ENCODE results near the gene DENND1B.
A peak's percentile ranks its signal among the peaks of the same experiment; 100 is the strongest.

The DENND1B gene

GRCh38 chr1:197467881-197468280 is 307.4 kb downstream of the DENND1B start:
- peak; percentile 8 for DNase-seq (ENCODE audit: low read depth)

DNA sequence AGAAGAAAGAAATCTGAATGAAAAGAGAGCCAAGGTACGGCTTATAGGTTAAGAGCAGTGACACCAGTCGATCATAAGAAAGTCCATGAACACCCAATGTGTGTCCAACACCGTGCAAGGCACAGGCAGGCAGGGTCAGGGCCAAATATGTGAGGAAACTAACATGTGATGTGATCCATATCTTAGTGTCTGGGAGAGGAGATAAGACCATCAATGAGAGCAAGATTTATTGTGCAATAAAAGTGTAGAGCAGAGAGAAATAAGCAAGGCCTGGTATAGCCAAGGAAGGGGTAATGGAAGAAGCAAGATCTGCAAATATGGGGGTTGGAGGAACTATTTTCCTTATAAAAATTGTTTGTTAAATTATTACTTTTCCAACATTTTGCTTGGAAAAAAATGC is 308.5 kb downstream of the DENND1B start:
- DNase-seq (ENCODE audit: low read depth) = no peak

DNA sequence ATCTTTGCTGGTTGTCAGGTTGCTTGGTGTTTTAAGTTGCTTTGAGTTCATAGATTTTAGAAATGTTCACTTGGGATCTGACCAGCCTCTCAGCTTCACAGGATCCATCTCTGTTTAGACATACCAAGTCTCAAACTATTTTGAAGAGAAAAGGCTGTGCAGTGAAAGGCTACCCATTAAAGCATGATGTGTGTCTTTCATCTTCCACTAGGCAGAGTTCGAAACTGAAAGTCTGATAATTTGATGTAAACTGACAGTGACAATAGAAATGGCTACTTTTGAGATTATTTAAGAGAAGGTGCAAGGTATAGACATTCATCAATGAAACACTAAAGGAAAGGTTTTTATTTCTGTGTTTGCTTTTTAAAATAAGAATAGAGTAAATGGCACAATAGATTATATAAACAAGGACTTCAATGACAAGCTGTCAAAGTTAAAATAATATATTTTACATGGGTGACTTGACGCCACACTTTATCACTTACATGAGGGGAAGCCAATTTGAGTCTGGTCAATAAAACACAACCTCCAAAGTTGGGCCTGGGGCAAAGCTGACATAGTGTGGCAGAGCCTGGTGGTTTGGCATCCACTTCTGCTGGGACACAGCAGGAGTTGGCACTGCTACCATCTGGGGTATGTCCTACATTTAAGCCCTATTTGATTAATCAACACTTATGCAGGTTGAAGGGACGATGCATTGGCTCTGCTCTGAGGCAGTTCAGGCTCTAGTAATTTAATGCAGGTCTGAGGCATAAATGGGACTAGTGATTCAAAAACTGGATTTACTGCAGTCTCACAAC is 309.6 kb downstream of the DENND1B start:
- DNase-seq (ENCODE audit: low read depth) = no peak

DNA sequence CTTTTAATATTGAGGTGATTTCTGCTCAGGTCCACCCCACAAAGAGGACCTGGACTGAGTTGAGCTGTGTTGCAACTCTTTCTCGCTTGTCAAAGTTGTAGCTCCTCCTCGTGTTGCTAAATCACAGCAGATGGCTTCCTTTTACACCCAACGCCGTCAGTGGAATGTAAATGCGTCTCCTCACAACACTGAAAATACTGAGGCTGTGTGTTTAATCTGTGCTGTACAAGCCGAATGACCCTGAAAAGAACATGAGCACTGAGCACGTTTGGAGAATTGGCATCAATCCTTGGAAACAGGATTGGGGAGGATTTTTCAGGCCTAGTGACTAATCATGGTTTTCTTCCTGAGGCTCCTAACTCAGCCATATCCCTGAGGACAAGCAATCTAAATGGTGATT is 311.2 kb downstream of the DENND1B start:
- DNase-seq (ENCODE audit: low read depth) = peak; percentile 6

DNA sequence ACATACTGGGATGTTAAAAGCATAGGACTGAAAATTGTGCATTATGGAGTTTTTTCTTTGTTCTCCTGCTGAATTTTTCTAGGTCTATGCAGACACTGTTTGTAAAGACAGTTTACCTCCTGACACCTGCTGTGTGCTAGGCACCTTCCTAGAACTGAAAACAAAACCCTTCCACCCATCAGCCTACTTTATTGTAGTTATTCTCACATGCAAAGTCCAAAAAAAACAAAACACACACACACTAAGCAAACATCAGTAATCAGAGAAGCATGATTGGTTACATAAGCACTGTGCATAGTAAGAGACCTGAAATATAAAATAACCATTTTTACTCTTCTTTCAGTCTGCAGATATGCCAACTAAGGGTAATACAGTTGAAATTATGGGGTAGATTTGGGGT is 312.1 kb downstream of the DENND1B start:
- DNase-seq (ENCODE audit: low read depth) = no peak

DNA sequence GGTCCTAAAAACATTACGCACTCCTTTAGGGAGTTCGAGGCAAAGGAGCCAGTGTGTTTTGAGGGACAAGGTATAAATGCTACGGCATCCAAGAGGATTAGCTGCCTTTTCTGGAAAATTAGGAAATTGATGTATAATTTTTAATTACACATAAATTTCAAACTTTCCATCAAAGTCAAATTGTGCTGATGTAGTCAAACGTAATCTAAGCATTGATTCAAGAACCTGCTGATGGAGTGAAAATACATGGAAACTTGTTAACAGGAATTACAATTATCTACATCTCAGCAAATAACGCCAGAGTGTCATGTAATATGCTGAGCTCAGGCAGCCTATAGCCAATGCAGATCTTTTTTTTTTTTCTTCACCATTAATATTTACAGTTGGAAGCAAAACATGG is 312.7 kb downstream of the DENND1B start:
- no peak for DNase-seq (ENCODE audit: low read depth)
